ENCODE measurements around the gene C2CD3. TPM values are rescaled to one million over a fixed set of nuclear protein-coding genes. Genes with fewer than 3 reads are reported as not detected.
A peak's percentile ranks its signal among the peaks of the same experiment; 100 is the strongest.

Gene C2CD3
- total and polyA plus RNA-seq, 2 donors = 12.2 to 13.6 TPM

DNA sequence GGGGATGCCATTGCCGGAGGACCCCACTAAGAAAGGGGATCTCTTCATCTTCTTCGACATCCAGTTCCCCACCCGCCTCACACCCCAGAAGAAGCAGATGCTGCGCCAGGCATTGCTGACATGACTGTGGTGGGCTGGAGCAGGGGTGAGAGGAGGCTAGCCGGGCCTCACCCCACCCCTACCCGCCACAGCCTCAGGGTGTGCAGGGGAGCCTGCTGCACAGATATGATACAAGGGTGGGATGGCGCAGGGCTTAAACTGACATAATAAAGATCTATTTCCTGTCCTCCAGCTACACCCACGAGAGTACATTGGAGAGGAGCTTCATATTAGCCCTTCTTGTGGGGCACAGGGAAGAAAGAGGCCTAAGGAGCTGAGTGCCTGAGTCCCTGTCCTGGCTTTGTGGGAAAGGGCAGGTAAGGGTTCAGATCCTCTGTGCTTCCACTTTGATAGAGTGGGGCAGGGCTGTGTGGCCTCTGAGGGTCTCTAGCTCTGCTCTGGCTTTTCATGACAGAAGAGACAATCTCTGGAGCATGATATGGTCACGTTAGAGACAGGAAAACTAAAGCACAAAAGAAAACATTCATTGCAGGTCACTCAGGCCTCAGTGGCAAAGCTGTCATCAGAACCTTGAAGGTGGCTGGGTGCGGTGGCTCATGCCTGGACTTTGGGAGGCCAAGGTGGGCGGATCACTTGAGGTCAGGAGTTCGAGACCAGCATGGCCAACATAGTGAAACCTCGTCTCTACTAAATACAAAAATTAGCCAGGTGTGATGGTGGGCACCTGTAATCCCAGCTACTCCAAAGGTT lies 200.6 kb downstream of the C2CD3 start:
- Histone ChIP-seq H3K4me1 (ENCODE audit: control insufficient read depth in 2 of 2, insufficient read depth in 2 of 2, low read length in 2 of 2) (peaks cover 26 to 50% of the 10 kb centered on the region in 2 donors), H3K9me3 (ENCODE audit: control insufficient read depth in 2 of 2, insufficient read depth in 1 of 2, low read length in 1 of 2) (peaks cover 0 to 3% of the 10 kb centered on the region in 2 donors), H3K36me3 (ENCODE audit: control insufficient read depth in 2 of 2, insufficient read depth in 2 of 2, low read length in 1 of 2) (peaks cover 15 to 19% of the 10 kb centered on the region in 2 donors), H3K27me3 (ENCODE audit: control insufficient read depth in 2 of 2, insufficient read depth in 1 of 2, low read length in 1 of 2) (no peaks in the 10 kb centered on the region), H3K27ac (ENCODE audit: low read depth in 1 of 2, low read length in 1 of 2) (peak overlapping the region; percentile 46 to 62), H3K4me3 (ENCODE audit: low read length in 2 of 2) (no peak overlapping the region)
- 86% methylated on average over 13 of the region's 13 CpGs for WGBS
- peak in 1 of 9 donors; percentile 65 for DNase-seq (ENCODE audit: low read depth in 6 of 9, low spot score in 9 of 9)

GRCh38 chr11:73969091-73969490 lies 201.7 kb downstream of the C2CD3 start:
- no peak overlapping the region for H3K4me3 ChIP-seq (ENCODE audit: low read length in 2 of 2)
- H3K9me3 ChIP-seq (ENCODE audit: control insufficient read depth in 2 of 2, insufficient read depth in 1 of 2, low read length in 1 of 2) = peaks cover 0 to under 1% of the 10 kb centered on the region in 2 donors
- H3K27ac ChIP-seq (ENCODE audit: low read depth in 1 of 2, low read length in 1 of 2) = no peak overlapping the region
- H3K36me3 ChIP-seq (ENCODE audit: control insufficient read depth in 2 of 2, insufficient read depth in 2 of 2, low read length in 1 of 2) = peaks cover 4 to 8% of the 10 kb centered on the region in 2 donors
- H3K4me1 ChIP-seq (ENCODE audit: control insufficient read depth in 2 of 2, insufficient read depth in 2 of 2, low read length in 2 of 2) = peaks cover 19 to 44% of the 10 kb centered on the region in 2 donors
- H3K27me3 ChIP-seq (ENCODE audit: control insufficient read depth in 2 of 2, insufficient read depth in 1 of 2, low read length in 1 of 2) = no peaks in the 10 kb centered on the region
- no peak for DNase-seq (ENCODE audit: low read depth in 6 of 9, low spot score in 9 of 9)
- WGBS = 91% methylated on average over 2 of the region's 2 CpGs

GRCh38 chr11:73968356-73968966 lies 202.3 kb downstream of the C2CD3 start:
- Histone ChIP-seq H3K4me3 (ENCODE audit: low read length in 2 of 2) (no peak overlapping the region), H3K4me1 (ENCODE audit: control insufficient read depth in 2 of 2, insufficient read depth in 2 of 2, low read length in 2 of 2) (peaks cover 15 to 37% of the 10 kb centered on the region in 2 donors), H3K36me3 (ENCODE audit: control insufficient read depth in 2 of 2, insufficient read depth in 2 of 2, low read length in 1 of 2) (peaks cover 0 to 3% of the 10 kb centered on the region in 2 donors), H3K27me3 (ENCODE audit: control insufficient read depth in 2 of 2, insufficient read depth in 1 of 2, low read length in 1 of 2) (no peaks in the 10 kb centered on the region), H3K9me3 (ENCODE audit: control insufficient read depth in 2 of 2, insufficient read depth in 1 of 2, low read length in 1 of 2) (no peaks in the 10 kb centered on the region), H3K27ac (ENCODE audit: low read depth in 1 of 2, low read length in 1 of 2) (no peak overlapping the region)
- no peak for DNase-seq (ENCODE audit: low read depth in 6 of 9, low spot score in 9 of 9)
- WGBS = 98% methylated on average over 15 of the region's 15 CpGs

DNA sequence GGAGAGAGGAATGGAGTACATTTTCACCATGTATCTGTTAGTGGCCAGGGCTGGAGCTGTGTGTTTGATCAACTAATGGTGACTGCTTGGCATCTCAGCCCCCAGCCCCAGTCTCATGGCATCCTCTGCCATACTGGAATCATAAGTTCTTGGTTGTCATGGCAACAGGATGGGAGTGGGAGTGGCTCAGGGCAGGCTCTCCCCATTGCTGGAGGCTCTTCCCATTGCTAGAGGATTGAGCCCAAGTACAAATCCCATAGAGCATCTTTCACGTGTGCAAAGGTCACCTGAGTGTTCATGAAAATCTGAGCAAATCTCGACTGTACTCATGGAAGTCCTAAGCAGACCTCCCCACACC lies 205.1 kb downstream of the C2CD3 start:
- Histone ChIP-seq H3K27me3 (ENCODE audit: control insufficient read depth in 2 of 2, insufficient read depth in 1 of 2, low read length in 1 of 2) (no peaks in the 10 kb centered on the region), H3K4me3 (ENCODE audit: low read length in 2 of 2) (no peak overlapping the region), H3K36me3 (ENCODE audit: control insufficient read depth in 2 of 2, insufficient read depth in 2 of 2, low read length in 1 of 2) (no peaks in the 10 kb centered on the region), H3K27ac (ENCODE audit: low read depth in 1 of 2, low read length in 1 of 2) (no peak overlapping the region), H3K4me1 (ENCODE audit: control insufficient read depth in 2 of 2, insufficient read depth in 2 of 2, low read length in 2 of 2) (peaks cover 7 to 16% of the 10 kb centered on the region in 2 donors), H3K9me3 (ENCODE audit: control insufficient read depth in 2 of 2, insufficient read depth in 1 of 2, low read length in 1 of 2) (no peaks in the 10 kb centered on the region)
- WGBS = 89% methylated on average over 2 of the region's 2 CpGs
- DNase-seq (ENCODE audit: low read depth in 6 of 9, low spot score in 9 of 9) = no peak

GRCh38 chr11:73965076-73965763 lies 205.6 kb downstream of the C2CD3 start:
- 88% methylated on average over 10 of the region's 10 CpGs for WGBS
- H3K4me1 ChIP-seq (ENCODE audit: control insufficient read depth in 2 of 2, insufficient read depth in 2 of 2, low read length in 2 of 2) = peaks cover 5 to 14% of the 10 kb centered on the region in 2 donors
- no peaks in the 10 kb centered on the region for H3K27me3 ChIP-seq (ENCODE audit: control insufficient read depth in 2 of 2, insufficient read depth in 1 of 2, low read length in 1 of 2)
- H3K9me3 ChIP-seq (ENCODE audit: control insufficient read depth in 2 of 2, insufficient read depth in 1 of 2, low read length in 1 of 2) = no peaks in the 10 kb centered on the region
- no peak overlapping the region for H3K27ac ChIP-seq (ENCODE audit: low read depth in 1 of 2, low read length in 1 of 2)
- no peak for DNase-seq (ENCODE audit: low read depth in 6 of 9, low spot score in 9 of 9)
- H3K4me3 ChIP-seq (ENCODE audit: low read length in 2 of 2) = no peak overlapping the region
- no peaks in the 10 kb centered on the region for H3K36me3 ChIP-seq (ENCODE audit: control insufficient read depth in 2 of 2, insufficient read depth in 2 of 2, low read length in 1 of 2)

- no peak for DNase-seq (ENCODE audit: low read depth in 6 of 9, low spot score in 9 of 9)
- 92% methylated on average over 8 of the region's 8 CpGs for WGBS
- Histone ChIP-seq H3K27ac (ENCODE audit: low read depth in 1 of 2, low read length in 1 of 2) (no peak overlapping the region), H3K4me3 (ENCODE audit: low read length in 2 of 2) (no peak overlapping the region), H3K4me1 (ENCODE audit: control insufficient read depth in 2 of 2, insufficient read depth in 2 of 2, low read length in 2 of 2) (peaks cover 3 to 5% of the 10 kb centered on the region in 2 donors), H3K36me3 (ENCODE audit: control insufficient read depth in 2 of 2, insufficient read depth in 2 of 2, low read length in 1 of 2) (no peaks in the 10 kb centered on the region), H3K9me3 (ENCODE audit: control insufficient read depth in 2 of 2, insufficient read depth in 1 of 2, low read length in 1 of 2) (no peaks in the 10 kb centered on the region), H3K27me3 (ENCODE audit: control insufficient read depth in 2 of 2, insufficient read depth in 1 of 2, low read length in 1 of 2) (no peaks in the 10 kb centered on the region)
These were observed 206.9 kb downstream of the C2CD3 start for GRCh38 chr11:73963861-73964260.

Other genes starting within 250 kb of the C2CD3 start
- gene DNAJB13, start 220.0 kb downstream of the C2CD3 start, total RNA-seq = 0.24 TPM
- 0.30 TPM for gene DNAJB13, start 220.0 kb downstream of the C2CD3 start, polyA plus RNA-seq
- gene UCP2, start 188.2 kb downstream of the C2CD3 start, total RNA-seq = 31.4 TPM
- gene UCP2, start 188.2 kb downstream of the C2CD3 start, polyA plus RNA-seq = 119 TPM
- 0.90 TPM for gene UCP3, start 161.9 kb downstream of the C2CD3 start, total RNA-seq
- gene UCP3, start 161.9 kb downstream of the C2CD3 start, polyA plus RNA-seq = 2.1 TPM
- gene PPME1, start 287 bp upstream of the C2CD3 start, total RNA-seq = 19.7 TPM
- gene PPME1, start 287 bp upstream of the C2CD3 start, polyA plus RNA-seq = 19.8 TPM
- gene P4HA3, start 140.6 kb upstream of the C2CD3 start, total RNA-seq = 0.09 TPM
- 0.18 TPM for gene P4HA3, start 140.6 kb upstream of the C2CD3 start, polyA plus RNA-seq
- gene PGM2L1, start 227.4 kb upstream of the C2CD3 start, total RNA-seq = 8.0 TPM
- gene PGM2L1, start 227.4 kb upstream of the C2CD3 start, polyA plus RNA-seq = 7.0 TPM